ENCODE results near the gene UBFD1.
A peak's percentile ranks its signal among the peaks of the same experiment; 100 is the strongest.
"Not testable (repeated sequence)": the region's sequence is repeated elsewhere in the genome, so short reads cannot be mapped to it uniquely, and the experiment has no call there.

The UBFD1 gene

DNA sequence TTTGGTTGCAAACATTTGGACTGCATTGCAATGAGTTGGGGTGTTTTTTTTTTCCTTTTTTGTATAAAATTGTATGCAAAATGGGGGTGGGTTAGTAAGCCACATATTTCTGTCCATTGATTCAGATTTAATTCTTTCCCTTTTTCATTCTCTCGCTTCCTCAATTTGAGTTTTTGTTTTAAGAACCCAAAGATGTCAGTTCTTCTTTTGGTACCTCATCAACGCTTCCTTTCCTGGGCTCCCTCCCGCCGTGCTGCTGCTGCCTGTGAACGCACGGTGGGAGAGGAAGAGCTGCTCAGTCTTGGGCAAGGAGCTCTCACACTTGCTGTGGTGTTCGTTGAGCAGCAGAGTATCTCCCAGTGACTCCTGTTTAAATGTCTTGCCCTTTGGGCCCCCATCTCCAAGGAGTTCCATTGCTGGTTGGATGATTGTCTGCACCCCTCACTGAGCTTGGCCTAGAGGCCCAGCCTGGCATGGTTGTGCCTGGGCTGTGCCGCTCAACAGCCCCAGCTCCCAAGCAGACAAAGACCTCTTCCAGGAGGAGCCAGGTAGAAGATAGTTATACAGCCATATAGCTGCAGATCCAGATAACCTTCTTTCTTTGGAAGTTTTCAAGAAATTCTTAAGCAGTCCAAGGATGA, 13.6 kb downstream of the UBFD1 start:
- no peak for DNase-seq

DNA sequence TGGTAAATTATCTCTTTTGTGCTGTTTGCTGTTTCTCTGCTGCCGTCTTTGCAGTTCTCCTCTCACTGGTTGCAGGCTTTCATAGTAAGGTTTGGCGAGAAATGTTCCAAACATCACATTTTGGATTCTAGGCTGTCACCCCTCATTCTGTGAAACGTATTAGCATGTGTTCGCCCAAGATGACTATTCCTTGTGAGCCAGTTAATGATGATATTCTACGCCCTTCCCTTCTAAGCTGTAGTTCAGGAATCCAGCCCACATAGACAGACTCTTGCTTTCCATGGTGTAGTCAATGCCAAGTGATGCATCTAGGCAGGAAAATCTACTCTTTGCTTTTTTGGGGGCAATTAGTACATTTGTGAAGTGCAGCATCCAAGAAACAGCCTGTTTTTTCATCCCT, 14.4 kb downstream of the UBFD1 start:
- no peak for DNase-seq

DNA sequence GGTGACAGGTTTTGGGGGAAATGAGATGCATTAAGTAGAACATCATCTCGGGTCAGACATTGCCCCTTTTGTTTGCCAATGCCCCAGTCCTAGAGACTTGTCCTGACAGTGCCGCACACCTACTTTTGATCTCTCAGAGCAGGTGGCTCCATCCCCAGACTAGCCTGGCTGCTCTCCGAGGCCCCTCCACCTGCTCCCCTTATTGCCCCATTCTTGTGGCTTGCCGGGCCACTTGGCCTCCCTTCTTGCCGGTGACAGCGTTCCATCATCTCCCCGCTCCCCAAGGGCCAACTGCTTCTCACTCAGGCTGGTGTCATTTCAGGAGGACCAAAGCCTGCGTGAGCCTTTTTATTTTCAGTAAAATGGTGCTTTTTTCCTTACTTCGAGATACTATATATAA, 14.9 kb downstream of the UBFD1 start:
- DNase-seq: no peak

DNA sequence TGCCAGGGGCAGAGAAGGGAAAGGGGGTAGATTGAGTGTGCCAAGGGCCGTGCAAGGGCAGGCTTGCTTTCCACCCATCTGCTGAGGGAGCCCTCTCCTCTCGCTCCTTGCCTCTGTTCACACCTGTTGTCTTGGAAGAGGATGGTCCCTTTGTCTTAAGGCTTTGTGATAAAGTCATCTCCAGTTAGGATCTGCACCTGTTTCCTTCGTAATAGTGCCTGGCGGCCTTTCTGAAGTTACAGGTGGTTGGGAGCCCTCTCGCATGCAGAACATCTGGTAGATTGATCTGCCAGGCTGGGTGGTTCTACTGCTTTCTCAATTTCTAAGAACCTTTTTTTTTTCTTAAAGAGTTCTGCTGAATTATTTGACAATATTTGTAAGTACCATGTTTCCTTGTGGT, 16.3 kb downstream of the UBFD1 start:
- no peak for DNase-seq

DNA sequence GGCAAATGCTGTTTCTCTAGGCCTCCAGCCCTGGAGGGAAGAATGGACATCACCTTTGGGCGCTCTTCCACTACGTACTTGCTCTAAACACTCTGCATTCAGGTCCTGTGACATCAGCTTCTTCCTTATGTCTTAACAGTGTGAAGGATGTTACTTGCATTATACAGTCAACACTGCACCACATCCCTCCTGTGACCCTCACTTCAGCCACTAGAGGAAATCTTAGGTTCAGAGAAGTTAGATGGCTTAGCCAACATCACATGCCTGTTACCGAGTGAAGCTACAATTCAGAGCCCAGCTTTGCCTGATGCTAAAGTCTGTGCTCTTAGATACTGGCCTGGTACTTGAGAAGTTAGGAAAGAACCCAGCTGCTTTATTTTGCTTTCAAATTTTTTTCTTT, 18.3 kb downstream of the UBFD1 start:
- no peak for DNase-seq

DNA sequence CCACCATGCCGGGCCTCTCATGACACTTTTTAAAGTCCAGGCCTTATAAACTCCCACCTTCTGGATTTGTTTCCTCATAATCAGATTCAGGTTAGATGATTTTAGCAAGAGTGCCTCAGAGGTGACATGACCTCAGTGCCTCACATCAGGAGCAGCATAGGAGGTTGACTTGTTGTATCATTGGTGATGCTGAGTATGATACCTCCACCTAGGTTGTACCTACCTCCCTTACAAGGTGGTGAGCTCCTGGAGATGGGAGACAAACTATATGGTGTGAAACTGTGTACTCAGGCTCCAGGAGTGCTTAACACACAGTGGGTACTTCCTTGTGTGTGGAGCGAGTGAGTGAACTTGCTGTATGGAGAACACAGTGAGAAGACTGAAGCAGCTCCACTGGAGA, 20.0 kb downstream of the UBFD1 start:
- no peak for DNase-seq

DNA sequence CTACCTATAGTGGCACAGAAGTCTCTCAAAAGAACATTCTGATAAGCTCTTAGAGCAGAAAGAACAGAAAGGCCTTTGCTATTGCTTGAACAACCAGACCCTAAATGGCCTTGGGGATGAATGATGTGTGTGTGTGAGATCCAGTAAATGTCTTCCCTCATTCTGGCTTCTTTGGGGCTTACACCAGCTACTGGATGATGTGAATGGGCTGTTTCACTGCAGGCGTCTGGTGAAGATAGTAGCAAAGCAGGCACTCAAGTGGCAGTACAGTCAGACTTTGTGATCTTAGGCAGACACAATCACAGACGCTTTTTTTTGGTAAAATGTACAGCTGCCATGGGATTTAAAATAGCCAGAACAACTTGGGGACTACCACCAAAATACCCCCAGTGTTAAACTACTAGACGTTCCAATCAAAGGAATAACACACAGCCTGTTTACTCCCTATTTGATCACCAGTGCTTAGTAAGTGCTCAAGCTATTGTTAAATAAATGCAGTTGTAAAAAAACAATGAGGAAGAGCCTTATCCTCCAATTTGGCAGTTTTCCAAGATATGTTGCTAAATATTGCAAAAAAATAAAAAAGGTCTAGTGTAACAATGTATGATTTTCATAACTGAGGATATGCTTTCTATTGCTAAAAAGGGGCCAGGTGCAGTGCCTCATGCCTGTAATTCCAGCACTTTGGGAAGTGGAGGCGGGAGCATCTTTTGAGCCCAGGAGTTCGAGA, 20.7 kb downstream of the UBFD1 start:
- no peak for DNase-seq

DNA sequence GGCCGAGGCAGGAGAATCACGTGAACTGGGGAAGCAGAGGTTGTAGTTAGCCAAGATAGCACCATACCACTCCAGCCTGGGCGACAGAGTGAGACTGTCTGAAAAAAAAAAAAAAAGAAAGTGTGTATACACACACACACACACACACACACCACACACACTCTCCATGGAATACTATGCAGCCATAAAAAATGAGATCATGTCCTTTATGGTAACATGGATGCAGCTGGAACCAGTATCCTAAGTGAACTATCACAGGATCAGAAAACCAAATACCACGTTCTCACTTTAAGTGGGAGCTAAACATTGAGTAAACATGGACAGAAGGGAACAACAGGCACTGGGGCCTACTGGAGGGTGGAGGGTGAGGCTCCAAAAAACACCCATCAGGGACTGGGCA, 21.8 kb downstream of the UBFD1 start:
- no peak for DNase-seq

DNA sequence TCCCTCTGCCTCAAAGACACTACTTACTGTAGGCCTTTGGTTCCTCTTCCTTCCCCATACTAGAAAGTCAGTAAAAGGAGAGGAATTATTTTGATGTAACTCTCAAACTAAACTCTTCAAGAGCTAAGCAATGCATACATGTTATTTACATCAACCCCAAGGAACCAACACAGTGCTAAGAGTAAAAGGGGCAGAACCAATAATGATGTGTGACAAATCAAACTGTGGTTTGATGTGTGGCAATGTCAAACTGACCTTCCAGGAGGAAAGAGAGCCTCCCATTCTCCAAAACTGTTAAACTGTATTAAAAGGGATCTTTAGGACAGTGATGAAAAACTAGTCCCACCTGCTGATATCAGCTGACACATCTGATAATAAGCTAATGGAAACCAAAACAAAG, 22.9 kb downstream of the UBFD1 start:
- DNase-seq: no peak

DNA sequence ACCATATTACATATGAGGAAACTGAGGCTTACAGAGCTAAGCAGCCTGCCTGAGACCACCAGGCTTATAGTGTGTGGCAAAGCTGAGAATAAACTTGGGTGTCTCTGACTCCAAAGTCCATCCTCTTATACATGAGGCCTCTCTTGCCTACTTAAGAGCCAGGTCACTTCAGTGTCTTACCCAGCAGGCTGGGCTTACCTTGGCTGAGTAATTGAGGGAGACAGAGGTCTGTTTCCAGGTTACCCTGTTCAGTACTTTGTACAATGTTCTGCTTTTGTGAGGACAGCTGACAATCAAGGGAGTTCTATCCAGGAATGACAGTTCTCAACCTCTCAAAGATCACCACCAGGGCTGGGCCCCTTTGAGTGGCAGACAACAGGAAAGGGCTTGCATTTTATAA, 24.2 kb downstream of the UBFD1 start:
- DNase-seq: no peak

DNA sequence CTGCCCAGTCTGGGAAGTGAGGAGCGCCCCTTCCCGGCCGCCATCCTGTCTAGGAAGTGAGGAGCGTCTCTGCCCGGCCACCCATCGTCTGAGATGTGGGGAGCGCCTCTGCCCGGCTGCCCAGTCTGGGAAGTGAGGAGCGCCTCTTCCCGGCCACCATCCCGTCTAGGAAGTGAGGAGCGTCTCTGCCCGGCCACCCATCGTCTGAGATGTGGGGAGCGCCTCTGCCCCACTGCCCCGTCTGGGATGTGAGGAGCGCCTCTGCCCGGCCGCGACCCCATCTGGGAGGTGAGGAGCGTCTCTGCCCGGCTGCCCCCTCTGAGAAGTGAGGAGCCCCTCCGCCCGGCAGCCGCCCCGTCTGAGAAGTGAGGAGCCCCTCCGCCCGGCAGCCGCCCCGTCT, 25.7 kb downstream of the UBFD1 start:
- DNase-seq: not testable (repeated sequence)

DNA sequence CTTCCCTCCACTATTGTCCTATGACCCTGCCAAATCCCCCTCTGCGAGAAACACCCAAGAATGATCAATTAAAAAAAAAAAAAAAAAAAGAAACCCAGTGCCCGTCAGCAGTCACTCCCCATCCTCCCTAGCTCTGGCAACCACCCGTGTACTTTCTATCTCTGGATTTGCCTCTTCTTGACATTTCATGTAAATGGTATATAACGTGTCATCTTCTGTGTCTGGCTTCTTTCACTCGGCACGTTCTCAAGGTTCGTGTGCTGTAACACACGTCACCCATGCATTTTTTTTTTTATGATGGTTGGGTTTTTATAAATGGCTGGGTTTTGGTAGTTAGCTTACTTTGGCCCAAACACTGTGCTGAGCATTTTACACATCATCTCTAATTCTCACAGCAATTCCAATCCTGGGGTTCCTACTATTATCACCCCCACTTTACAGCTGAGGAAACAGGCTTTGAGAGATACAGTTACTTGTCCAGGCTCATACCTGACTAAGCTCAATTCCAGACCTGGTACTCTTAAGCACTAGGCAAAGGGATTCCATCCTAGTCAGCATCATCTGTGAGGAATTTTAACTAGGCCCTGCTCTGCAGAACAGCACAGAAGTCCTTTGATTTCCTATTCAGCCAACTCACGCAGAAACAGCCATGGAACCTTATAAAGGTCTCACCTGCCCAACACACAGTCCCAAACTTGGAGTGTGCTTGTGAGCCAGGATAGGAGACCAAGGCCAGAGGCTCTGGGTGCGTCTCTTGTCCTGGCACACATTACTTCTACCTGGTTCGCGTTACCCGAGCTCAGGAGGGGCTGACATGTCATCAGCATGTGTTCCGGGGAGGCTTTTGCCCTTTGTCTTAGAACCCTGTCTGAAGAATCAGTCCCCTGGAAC, 26.9 kb downstream of the UBFD1 start:
- no peak for DNase-seq

DNA sequence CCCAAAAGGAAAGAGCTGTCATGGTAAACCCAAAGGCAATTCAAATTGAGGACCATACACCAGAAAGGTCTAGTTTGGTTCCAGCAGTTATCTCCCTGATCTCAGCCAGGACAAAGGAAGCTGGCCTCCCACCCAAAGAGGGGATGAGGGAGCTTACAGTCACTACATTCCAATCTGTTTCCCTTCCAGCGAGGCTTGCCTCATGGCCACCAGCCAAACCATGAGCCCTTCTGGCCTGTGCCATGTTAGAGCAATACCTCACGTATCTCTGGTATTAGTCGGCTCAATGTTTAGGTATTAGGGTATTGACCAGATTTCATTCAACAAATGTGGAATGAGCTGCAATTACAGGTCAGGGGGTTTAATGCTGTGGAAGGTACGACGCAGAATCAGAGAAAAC, 30.2 kb downstream of the UBFD1 start:
- no peak for DNase-seq

DNA sequence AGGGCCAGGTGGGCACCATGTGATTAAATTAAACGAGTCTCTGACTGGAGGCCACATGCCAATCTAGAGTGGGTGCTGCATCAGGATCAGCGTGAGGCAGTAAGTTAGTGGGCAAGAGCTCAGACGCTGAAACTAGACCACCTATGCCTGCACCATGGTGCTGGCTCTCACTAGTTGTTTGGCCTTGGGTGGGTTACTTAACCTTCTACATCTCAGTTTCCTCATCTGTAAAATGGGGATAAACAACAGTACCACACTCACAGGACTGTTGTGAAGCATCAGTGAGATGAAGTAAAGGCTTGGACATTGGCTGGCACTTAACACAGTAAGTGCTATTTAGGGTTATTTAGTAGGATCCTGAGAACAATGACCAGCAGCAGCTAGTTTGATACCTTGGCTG, 32.7 kb downstream of the UBFD1 start:
- no peak for DNase-seq

DNA sequence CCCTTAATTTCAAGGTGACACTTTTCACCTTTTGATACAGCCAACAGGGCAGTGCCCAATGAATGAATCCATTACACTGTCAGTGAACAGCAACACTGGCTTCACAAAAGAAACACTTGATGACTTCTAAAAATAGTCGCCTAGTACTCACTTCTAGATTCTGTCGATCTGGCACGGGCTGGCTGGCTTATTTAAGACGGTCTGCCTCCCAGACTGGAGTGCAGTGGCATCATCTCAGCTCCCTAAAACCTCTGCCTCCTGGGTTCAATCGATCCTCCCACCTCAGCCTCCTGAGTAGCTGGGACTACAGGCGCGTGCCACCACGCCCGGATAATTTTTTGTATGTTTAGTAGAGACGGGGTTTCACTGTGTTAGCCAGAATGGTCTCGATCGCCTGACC, 36.7 kb downstream of the UBFD1 start:
- DNase-seq: no peak

DNA sequence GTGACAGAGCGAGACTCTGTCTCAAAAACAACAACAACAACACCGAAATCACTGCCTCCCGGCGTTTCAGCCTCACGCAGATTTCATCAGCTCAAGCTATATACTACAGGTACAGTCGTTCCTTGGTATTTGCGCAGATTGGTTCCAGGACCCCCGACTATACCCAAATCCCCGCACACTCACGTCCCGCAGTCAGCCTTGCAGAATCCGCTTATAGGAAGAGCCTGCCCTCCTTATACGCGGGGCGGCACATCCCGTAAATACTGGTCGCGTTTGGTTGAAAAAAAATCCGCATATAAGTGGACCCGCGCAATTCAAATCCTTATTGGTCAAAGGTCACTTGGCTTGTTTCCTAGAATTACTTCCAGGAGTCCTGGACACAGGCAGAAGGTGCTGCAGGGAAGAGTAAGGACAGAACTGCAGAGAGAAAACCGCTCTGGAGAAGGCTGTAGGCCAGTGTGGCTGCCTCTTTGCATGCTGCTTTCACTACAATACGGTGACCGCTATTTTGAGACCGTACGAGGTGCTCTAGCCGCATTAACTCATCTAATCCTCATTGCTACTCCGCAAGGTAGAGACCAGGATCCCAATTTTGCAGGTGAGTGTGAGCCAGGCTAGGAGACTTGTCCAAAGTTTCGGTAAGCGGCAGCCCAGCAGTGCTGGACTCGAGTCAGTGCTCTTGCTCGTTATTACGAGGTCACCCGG, 37.9 kb downstream of the UBFD1 start:
- no peak for DNase-seq

DNA sequence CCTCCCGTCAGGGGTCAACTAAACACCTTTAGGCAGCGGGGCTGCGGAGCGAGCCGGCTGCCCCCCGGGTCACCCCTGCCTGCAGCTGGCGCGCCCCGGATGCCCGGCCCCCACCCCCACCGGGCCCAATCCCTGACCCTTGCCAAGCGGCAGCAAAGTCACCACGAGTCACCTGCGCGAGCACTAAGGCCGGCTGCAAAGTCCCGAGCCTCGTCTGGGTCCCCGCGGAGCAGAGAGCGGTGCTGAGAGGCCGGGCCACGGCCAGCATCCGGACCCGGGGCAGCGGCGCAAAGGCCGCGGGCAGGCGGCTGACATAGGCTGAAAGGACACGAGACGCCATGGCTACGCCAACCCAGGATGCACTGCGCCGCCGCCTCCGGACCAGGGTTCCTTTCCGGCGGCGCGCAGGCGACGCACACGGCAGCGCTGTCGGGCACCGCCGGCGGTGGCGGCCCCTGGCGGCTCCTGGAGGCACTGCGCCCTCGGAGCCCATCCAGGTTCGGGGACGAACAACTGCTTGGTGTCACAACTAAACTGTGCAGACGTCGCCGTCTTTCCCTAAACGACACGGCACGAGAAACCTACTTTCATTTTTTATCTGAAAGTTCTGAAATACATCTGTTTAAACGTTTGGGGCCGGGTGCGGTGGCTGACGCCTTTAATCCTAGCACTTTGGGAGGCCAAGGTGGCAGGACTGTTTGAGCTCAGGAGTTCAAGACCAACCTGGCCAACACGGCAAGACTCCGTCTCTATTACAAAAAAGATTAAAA, 38.6 kb downstream of the UBFD1 start, which contains the start of gene NDUFAB1:
Gene NDUFAB1, minus strand, starts transcription at position 366 of the 770 bp plus-strand sequence. Its CDS starts 26 bp downstream, at position 340.
- DNase-seq: peak; percentile 91

DNA sequence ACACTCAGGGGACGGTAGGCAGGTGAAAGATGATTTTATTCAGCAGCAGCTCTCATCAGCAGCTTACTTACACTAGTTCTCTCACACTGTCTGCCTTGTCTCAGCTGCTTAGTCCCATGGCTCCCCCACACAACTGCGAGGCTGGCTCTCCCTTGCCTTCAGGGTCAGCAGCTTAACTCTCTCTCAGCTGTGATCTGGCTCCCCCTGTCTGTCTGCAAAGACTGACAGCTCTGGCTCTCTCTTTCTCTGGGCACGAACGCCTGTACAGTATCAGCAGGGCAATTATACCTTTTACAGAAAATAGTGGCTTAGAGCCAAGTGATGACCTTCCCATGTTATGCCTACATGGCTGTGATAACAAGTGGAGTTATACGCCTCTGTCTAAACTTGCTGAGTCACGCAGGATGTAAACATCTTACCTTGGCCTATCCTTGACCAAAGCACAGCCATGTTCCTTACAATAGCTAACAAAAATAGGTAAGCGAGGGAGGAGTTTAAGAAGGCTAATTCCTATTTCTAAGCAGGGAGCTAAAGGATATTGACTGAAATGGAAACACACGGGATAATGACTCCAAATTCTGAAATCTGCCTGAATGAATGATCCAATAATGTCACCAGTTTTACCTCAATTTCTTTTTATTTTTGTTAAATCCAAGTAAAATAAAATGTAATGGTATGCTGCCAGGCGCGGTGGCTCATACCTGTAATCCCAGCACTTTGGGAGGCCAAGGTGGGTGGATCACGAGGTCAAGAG, 39.7 kb downstream of the UBFD1 start:
- DNase-seq: no peak

DNA sequence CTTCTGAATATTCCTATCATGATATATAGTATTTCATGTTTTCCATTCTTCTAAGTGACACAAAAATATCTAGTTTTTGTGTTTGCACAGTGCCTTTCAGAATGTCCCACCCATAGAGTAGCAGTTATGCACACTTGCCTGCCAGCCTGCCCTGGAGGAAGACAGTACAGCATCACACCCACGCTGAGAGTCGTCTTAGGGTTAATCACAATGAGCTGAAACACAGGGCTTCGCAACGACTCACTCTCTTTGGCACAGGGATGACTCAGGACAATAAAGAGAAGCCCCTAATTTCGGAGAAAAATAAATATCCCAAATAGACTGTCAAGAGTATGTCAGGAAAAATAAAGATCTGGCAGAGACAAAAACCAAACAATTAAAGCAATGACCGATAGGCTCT, 50.2 kb downstream of the UBFD1 start:
- DNase-seq: no peak

DNA sequence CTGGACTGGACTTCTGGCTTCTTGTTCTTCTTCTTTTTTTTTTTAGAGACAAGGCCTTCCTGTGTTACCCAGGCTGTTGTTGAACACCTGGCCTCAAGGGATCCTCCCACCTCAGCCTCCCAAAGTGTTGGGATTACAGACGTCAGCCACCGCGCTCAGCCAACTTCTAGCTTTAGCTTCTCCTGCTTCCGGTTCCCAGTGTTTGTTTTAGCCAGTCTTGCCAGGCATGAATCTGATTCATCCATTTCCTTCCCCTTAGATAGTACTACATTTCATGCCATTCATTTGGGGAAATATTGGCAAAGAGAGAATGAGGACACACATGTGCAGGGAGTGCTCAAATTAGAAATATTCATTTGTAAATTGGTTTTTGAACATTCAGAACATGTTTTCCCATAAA, 50.7 kb downstream of the UBFD1 start:
- DNase-seq: no peak

DNA sequence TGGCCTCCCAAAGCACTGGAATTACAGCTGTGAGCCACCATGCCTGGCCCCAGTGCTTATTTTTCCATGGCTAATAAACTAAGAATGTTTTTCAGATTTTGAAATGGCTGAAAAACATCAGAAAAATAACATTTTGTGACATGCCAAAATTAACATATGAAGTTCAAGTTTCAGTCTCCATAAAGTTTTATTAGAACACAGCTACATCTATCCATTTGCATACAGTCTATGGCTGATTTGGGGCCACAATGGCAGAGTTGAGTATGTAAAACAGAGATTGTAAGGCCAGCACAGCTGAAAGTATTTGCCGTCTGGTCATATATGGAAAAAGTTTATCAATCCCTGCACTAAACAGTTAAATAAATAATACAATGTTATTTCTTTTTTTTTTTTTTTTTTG, 52.4 kb downstream of the UBFD1 start:
- DNase-seq: no peak

Measured in T-helper 9 cell (primary cell).